ENCODE measurements around the gene BARHL1.

BARHL1 gene

DNA sequence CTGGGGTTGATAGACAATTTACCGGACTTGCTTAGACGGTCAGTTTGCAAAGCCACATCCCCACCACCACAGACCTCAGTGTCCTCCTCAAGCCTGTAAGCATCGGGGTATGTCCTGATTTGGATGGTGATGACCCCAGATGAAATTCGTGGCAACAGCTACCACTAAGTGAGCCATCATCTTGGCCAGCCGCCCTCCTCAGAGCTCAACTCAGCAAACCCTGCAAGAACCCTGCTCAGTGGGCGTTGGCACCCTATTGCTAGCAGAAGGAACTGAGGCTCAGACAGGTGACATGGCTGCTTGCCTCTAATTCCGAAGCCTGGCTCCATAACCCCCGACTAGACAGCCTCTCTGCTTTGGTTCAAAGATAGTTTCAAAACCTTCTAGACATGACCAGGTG is 41.4 kb upstream of the BARHL1 start:
- Mint-ChIP-seq H3K36me3 (ENCODE audit: low read depth) (peaks cover under 1% of the 10 kb centered on the region), H3K27me3 (ENCODE audit: low read depth, poor library complexity) (peaks cover 18% of the 10 kb centered on the region), H3K4me1 (peaks cover 49% of the 10 kb centered on the region), H3K9me3 (peaks cover 10% of the 10 kb centered on the region), H3K4me3 (no peak overlapping the region), H3K27ac (no peak overlapping the region)
- DNase-seq, result no peak
- TF ChIP-seq, protein P1, sequence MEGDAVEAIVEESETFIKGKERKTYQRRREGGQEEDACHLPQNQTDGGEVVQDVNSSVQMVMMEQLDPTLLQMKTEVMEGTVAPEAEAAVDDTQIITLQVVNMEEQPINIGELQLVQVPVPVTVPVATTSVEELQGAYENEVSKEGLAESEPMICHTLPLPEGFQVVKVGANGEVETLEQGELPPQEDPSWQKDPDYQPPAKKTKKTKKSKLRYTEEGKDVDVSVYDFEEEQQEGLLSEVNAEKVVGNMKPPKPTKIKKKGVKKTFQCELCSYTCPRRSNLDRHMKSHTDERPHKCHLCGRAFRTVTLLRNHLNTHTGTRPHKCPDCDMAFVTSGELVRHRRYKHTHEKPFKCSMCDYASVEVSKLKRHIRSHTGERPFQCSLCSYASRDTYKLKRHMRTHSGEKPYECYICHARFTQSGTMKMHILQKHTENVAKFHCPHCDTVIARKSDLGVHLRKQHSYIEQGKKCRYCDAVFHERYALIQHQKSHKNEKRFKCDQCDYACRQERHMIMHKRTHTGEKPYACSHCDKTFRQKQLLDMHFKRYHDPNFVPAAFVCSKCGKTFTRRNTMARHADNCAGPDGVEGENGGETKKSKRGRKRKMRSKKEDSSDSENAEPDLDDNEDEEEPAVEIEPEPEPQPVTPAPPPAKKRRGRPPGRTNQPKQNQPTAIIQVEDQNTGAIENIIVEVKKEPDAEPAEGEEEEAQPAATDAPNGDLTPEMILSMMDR (IDR thresholded peaks at IDR 0.05), result no peak

- H3K27ac Mint-ChIP-seq, result no peak overlapping the region
- peaks cover 60% of the 10 kb centered on the region for H3K4me1 Mint-ChIP-seq
- DNase-seq, result no peak
- peaks cover under 1% of the 10 kb centered on the region for H3K9me3 Mint-ChIP-seq
- peaks cover 15% of the 10 kb centered on the region for H3K27me3 Mint-ChIP-seq (ENCODE audit: low read depth, poor library complexity)
- H3K36me3 Mint-ChIP-seq (ENCODE audit: low read depth), result no peaks in the 10 kb centered on the region
- no peak overlapping the region for H3K4me3 Mint-ChIP-seq
- TF ChIP-seq, protein P1 (IDR thresholded peaks at IDR 0.05), result no peak
These were observed 40.3 kb upstream of the BARHL1 start for GRCh38 chr9:132541870-132542830.

GRCh38 chr9:132543251-132543650 is 39.2 kb upstream of the BARHL1 start:
- H3K4me1 Mint-ChIP-seq, result peaks cover 71% of the 10 kb centered on the region
- H3K27ac Mint-ChIP-seq, result peak overlapping the region; percentile 33
- no peak overlapping the region for H3K4me3 Mint-ChIP-seq
- no peaks in the 10 kb centered on the region for H3K36me3 Mint-ChIP-seq (ENCODE audit: low read depth)
- DNase-seq, result no peak
- no peaks in the 10 kb centered on the region for H3K9me3 Mint-ChIP-seq
- TF ChIP-seq, protein P1 (IDR thresholded peaks at IDR 0.05), result no peak
- peaks cover 19% of the 10 kb centered on the region for H3K27me3 Mint-ChIP-seq (ENCODE audit: low read depth, poor library complexity)

DNA sequence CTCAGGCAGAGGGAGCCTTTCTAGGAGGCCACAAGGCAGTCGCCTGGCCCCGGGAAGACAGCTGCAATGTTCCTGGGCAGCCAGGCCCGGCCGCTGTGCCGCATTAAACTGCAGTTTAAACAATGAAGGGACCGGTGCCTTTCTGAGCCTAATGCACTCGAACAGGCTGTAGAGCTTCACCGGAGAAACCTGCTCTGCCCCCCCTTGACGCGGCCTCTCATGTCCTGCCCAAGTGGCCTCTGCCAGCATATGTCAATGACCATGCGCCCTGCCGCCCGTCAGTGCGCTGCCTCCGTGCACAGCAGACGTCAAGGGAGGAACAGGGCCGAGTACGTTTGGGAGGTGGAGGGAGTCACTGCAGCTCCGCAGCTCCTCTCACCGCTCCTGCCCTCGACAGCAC is 38.4 kb upstream of the BARHL1 start:
- Mint-ChIP-seq H3K36me3 (ENCODE audit: low read depth) (no peaks in the 10 kb centered on the region), H3K4me1 (peaks cover 78% of the 10 kb centered on the region), H3K27me3 (ENCODE audit: low read depth, poor library complexity) (peaks cover 19% of the 10 kb centered on the region), H3K27ac (peak overlapping the region; percentile 33), H3K4me3 (peak overlapping the region; percentile 11), H3K9me3 (no peaks in the 10 kb centered on the region)
- TF ChIP-seq, protein P1 (IDR thresholded peaks at IDR 0.05), result no peak
- DNase-seq, result no peak

- Mint-ChIP-seq H3K27me3 (ENCODE audit: low read depth, poor library complexity) (peaks cover 19% of the 10 kb centered on the region), H3K4me3 (no peak overlapping the region), H3K4me1 (peaks cover 88% of the 10 kb centered on the region), H3K27ac (no peak overlapping the region), H3K36me3 (ENCODE audit: low read depth) (no peaks in the 10 kb centered on the region), H3K9me3 (no peaks in the 10 kb centered on the region)
- no peak for DNase-seq
- TF ChIP-seq, protein P1 (IDR thresholded peaks at IDR 0.05), result no peak
These were observed 36.8 kb upstream of the BARHL1 start for GRCh38 chr9:132545578-132545977.

Measured in nephron progenitor cell (in vitro differentiated cells).